Testis (tissue), 3 donors: Measurements from ENCODE around the gene PRRT1B. TPM values are rescaled to one million over a fixed set of nuclear protein-coding genes. Genes with fewer than 3 reads are reported as not detected.
"Not testable (repeated sequence)": the region's sequence is repeated elsewhere in the genome, so short reads cannot be mapped to it uniquely, and the experiment has no call there.

Experiments
- DNase-seq: peaks from one replicate; pipeline ENCODE4 v3.0.0-alpha.2; 2019
- H3K27ac ChIP-seq, 2 donors: fragments of 200-600 bp; sonication (generic); one replicate each; pipeline ENCODE4 v1.5.1; 2019
- H3K27me3 ChIP-seq: fragments of 200-600 bp; sonication (generic); one replicate; pipeline ENCODE4 v1.5.1; 2019
- H3K36me3 ChIP-seq: fragments of 200-600 bp; sonication (generic); one replicate; pipeline ENCODE4 v1.5.1; 2017; ENCODE audit warnings: low read depth; ENCODE audit errors: missing control alignments
- H3K4me1 ChIP-seq: fragments of 200-600 bp; sonication (generic); one replicate; pipeline ENCODE4 v1.5.1; 2019
- H3K4me3 ChIP-seq, 2 donors: fragments of 200-600 bp; sonication (generic); one replicate each; pipeline ENCODE4 v1.5.1; 2017 to 2019
- H3K9me3 ChIP-seq: fragments of 200-600 bp; sonication (generic); one replicate; pipeline ENCODE4 v1.5.1; 2017
- CTCF ChIP-seq, 3 experiments: fragments of 450-650 bp in 2 of 3; fragments of 200-600 bp in 1 of 3; sonication (generic) in 1 of 3; IDR thresholded peaks; one replicate each; pipeline ENCODE4 v1.5.1; 2016 to 2019; ENCODE audit warnings: antibody characterized with exemption in 3 of 3, mild to moderate bottlenecking in 2 of 3, moderate library complexity in 1 of 3
- POLR2A ChIP-seq: fragments of 450-650 bp; IDR thresholded peaks from one replicate; pipeline ENCODE4 v1.6.1; 2017; ENCODE audit warnings: antibody characterized with exemption, mild to moderate bottlenecking, moderate library complexity
- WGBS, 2 donors: methylation state at CpG; one replicate each; pipeline ENCODE4 v1.1.5; 2018; 5-methylcytosine and 5-hydroxymethylcytosine counted together
- intact Hi-C: fragments of 100-400 bp; cut with DNase I; formaldehyde crosslinking; loops from one replicate; pipeline ENCODE4 v1.15.1; 2023; ENCODE audit warnings: low total_unique reads
- polyA plus RNA-seq: library from polyadenylated mRNA; stranded (reverse); fragments of 350-450 nt; fragmentation: Illumina TruSeq; extraction: RNeasy Lipid Tissue Mini Kit (QIAGEN cat#74804); gene quantifications from one replicate; pipeline ENCODE4 v1.2.3, GENCODE V29; 2014; ENCODE audit warnings: low read depth, low replicate concordance; ENCODE audit not compliant: insufficient read depth
- total RNA-seq, 2 donors: library from RNA; depleted of rRNA; stranded (reverse); fragments of >200 nt; gene quantifications; one replicate each; pipeline ENCODE4 v1.2.3, GENCODE V29; 2016

PRRT1B gene
- total and polyA plus RNA-seq, 3 donors from 2014 or later, result 0.47 TPM; not detected in 2

DNA sequence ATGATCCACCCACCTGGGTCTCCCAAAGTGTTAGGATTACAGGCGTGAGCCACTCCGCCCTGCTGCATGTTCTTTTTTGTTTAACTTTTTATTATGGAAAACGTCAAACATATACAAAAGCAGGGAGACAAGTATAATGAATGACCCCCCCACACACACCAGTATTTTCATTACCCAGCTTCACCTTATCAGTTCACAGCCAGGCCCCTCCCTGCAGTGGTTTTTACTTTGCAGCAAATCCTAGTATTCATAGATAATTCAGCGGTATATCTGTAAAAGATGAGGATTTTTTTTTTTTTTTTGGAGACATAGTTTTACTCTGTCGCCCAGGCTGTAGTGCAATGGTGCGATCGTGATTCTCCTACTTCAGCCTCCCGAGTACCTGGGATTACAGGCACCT lies 40.3 kb upstream of the PRRT1B start:
- WGBS, 2 donors, result 90% methylated on average over 8 of the region's 8 CpGs
- H3K27ac ChIP-seq, result no peak overlapping the region
- no peaks in the 10 kb centered on the region for H3K36me3 ChIP-seq
- H3K27me3 ChIP-seq, result no peaks in the 10 kb centered on the region
- TF ChIP-seq POLR2A, result no peak
- no peak for TF ChIP-seq CTCF (IDR thresholded peaks at IDR 0.05)
- DNase-seq, result no peak
- H3K9me3 ChIP-seq, result no peaks in the 10 kb centered on the region
- no peak overlapping the region for H3K4me3 ChIP-seq
- H3K4me1 ChIP-seq, result peaks cover 7% of the 10 kb centered on the region
- intact Hi-C loops, result no loop called here

GRCh38 chr9:131511416-131511815 lies 33.9 kb upstream of the PRRT1B start:
- no peak for DNase-seq
- Histone ChIP-seq H3K4me3 (no peak overlapping the region), H3K4me1 (no peaks in the 10 kb centered on the region), H3K9me3 (no peaks in the 10 kb centered on the region), H3K27me3 (no peaks in the 10 kb centered on the region), H3K36me3 (no peaks in the 10 kb centered on the region), H3K27ac (no peak overlapping the region)
- TF ChIP-seq CTCF (IDR thresholded peaks at IDR 0.05) (no peak), POLR2A (no peak)
- intact Hi-C loops, result no loop called here
- WGBS, 2 donors, result 73 to 81% methylated on average over 7 of the region's 7 CpGs

DNA sequence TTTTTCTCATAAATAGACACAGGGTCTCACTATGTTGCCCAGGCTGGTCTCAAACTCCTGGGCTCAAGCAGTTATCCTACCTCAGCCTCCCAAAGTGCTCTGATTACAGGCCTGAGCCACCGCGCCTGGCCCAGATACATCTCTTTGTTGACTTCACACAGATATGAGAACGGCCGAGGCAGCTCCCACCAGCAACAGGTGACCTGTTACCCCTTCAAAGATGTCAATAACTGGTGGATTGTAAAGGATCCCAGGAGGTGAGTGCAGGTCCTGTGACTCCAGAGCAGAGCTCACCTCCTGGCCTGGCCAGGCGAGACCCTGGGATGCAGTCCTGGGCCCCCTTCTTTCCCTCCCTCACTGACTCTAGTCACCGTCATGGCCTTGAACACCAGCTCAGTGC lies 33.4 kb upstream of the PRRT1B start:
- H3K27me3 ChIP-seq, result no peaks in the 10 kb centered on the region
- H3K27ac ChIP-seq, result no peak overlapping the region
- 61 to 80% methylated on average over 4 to 6 of the region's 6 CpGs for WGBS, 2 donors
- DNase-seq, result no peak
- no peak for TF ChIP-seq POLR2A
- TF ChIP-seq CTCF (IDR thresholded peaks at IDR 0.05), result no peak
- intact Hi-C loops, result no loop called here
- no peaks in the 10 kb centered on the region for H3K9me3 ChIP-seq
- no peak overlapping the region for H3K4me3 ChIP-seq
- H3K4me1 ChIP-seq, result no peaks in the 10 kb centered on the region
- no peaks in the 10 kb centered on the region for H3K36me3 ChIP-seq

DNA sequence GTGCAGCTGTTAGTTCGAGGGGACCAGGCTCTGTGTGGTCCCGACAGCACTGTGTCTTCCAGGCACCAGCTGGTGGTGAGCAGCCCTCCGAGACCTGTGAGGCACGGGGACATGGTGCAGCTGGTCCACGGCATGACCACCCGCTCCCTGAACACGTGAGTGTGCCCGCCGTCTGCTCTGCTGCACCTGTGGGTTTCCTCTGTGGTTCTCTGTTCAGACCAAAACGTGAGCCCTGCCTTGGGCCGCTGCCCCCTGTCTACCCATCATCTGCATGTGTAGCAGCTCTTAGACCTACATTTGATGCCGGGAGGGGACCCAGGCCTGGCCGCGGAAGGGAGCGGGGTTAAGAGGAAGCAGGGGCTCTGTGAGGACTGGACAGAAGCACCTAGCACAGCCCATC lies 32.1 kb upstream of the PRRT1B start:
- Histone ChIP-seq H3K27ac (no peak overlapping the region), H3K36me3 (no peaks in the 10 kb centered on the region), H3K9me3 (no peaks in the 10 kb centered on the region), H3K4me1 (no peaks in the 10 kb centered on the region), H3K27me3 (no peaks in the 10 kb centered on the region), H3K4me3 (no peak overlapping the region)
- no peak for TF ChIP-seq POLR2A
- TF ChIP-seq CTCF (IDR thresholded peaks at IDR 0.05), result no peak
- intact Hi-C loops, result no loop called here
- WGBS, 2 donors, result 92 to 93% methylated on average over 4 to 15 of the region's 15 CpGs
- no peak for DNase-seq

DNA sequence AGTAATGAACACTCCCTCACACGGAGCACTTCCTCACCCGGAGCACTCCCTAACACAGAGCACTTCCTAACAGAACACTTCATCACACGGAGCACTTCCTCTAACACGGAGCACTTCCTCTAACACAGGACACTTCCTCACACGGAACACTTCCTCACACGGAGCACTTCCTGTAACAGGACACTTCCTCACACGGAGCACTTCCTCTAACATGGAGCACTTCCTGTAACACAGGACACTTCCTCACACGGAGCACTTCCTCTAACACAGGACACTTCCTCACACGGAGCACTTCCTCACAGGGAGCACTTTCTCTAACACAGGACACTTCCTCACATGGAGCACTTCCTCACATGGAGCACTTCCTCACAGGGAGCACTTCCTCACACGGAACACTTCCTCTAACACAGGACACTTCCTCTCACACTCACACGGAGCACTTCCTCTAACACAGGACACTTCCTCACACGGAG lies 29.7 kb upstream of the PRRT1B start:
- 73 to 82% methylated on average over 7 to 8 of the region's 12 CpGs for WGBS, 2 donors
- H3K27ac ChIP-seq, DNase-seq, H3K4me3 ChIP-seq, H3K27me3 ChIP-seq, H3K4me1 ChIP-seq, H3K9me3 ChIP-seq, H3K36me3 ChIP-seq, intact Hi-C loops: not testable (repeated sequence)
